ENCODE results near the gene SYT9.

Gene SYT9

DNA sequence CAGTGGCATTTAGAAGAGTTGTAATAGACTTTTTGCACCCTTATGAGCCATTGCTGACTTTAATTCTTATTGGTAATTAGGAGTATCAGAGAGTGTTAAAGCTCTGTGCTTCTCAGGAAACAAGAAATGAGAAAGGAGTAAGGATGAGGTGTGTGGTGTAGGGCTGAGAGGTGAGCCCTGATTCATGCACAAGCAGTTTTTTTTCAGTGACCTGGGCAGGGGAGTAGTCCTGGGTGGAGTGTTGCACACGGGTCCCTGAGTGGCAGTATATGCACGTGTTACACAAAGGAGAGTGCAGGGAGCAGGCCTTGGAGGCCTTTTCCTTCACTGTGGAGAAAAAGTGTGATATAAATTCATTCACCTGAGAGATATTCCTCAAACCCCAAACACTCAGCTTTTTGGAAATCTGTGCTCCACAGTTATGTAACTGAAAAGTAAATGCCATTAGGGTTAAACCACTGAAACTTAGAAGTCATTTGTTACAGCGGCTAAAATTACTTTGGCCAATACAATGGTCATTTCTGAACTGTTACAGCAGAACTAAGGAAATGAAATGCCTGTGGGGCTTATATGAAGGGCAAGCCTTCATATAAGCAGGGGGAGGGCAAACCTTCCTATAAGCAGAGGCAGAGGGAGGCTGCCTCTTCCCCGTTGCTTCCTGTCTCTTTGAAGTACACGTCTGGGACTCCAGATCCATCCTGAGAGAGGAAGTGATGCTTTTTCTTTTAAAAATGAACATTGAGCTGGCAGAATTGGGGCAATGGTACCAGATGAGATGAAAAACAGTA is 171.0 kb downstream of the SYT9 start:
- no peak for DNase-seq (ENCODE audit: low read depth, low spot score)
- Histone ChIP-seq H3K9ac (ENCODE audit: insufficient read length, low read depth) (no peak overlapping the region), H3K27me3 (ENCODE audit: insufficient read depth, insufficient read length) (no peaks in the 10 kb centered on the region), H3K4me1 (ENCODE audit: insufficient read depth, insufficient read length) (peaks cover 4% of the 10 kb centered on the region), H3K9me3 (ENCODE audit: insufficient read depth, low read length) (no peaks in the 10 kb centered on the region), H3K36me3 (ENCODE audit: insufficient read depth, insufficient read length, low read length) (no peaks in the 10 kb centered on the region), H3K4me3 (ENCODE audit: insufficient read length, low read depth) (no peak overlapping the region)
- TF ChIP-seq ZNF274 (IDR thresholded peaks at IDR 0.05; ENCODE audit: low read depth, low read length) (no peak), SUZ12 (IDR thresholded peaks at IDR 0.05; ENCODE audit: extremely low read depth, insufficient read depth, insufficient read length) (no peak), YY1 (IDR thresholded peaks at IDR 0.05; ENCODE audit: insufficient read depth, insufficient read length) (no peak)

DNA sequence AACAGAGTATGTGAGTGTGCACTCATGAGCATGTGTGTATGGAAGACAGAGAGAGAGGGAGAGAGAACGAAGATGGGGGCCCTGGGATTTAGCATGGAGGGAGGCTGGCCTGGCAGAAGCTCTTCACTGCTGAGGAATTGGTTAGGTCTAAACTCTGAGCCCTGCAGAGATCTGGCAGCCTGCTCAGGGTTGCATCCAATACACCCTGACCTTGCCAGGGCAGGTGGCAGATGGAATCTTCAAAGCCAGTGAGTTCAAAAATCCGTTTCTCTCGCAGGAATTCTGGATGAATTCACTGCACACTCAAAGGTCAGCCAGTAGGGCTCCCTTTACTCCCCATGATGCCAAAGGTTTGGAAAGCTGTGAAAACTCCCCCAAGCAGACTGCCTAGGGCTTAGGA is 172.2 kb downstream of the SYT9 start:
- DNase-seq (ENCODE audit: low read depth, low spot score) = no peak
- no peak overlapping the region for H3K4me3 ChIP-seq (ENCODE audit: insufficient read length, low read depth)
- no peaks in the 10 kb centered on the region for H3K4me1 ChIP-seq (ENCODE audit: insufficient read depth, insufficient read length)
- H3K36me3 ChIP-seq (ENCODE audit: insufficient read depth, insufficient read length, low read length) = no peaks in the 10 kb centered on the region
- no peak for TF ChIP-seq SUZ12 (IDR thresholded peaks at IDR 0.05; ENCODE audit: extremely low read depth, insufficient read depth, insufficient read length)
- TF ChIP-seq ZNF274 (IDR thresholded peaks at IDR 0.05; ENCODE audit: low read depth, low read length) = no peak
- TF ChIP-seq YY1 (IDR thresholded peaks at IDR 0.05; ENCODE audit: insufficient read depth, insufficient read length) = no peak
- no peaks in the 10 kb centered on the region for H3K9me3 ChIP-seq (ENCODE audit: insufficient read depth, low read length)
- no peaks in the 10 kb centered on the region for H3K27me3 ChIP-seq (ENCODE audit: insufficient read depth, insufficient read length)
- H3K9ac ChIP-seq (ENCODE audit: insufficient read length, low read depth) = no peak overlapping the region

DNA sequence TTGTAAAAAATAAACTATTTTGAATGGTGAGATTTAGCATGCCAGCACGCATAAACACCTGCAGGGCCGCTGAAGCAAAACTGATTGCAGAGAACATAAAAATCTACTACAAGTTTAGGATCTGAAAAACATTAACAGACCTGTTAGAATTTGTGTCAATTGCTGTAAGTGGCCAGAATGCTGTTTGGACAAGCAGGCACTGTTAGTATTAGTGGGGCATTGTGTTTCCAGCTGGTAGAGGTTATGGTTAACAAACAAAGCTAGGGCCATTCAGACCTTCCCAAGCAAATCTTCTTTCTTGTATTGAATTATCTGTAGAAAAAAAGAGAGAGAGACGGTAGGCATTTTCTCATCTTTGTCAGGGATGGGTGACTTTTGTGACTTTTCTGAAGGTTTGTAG is 176.0 kb downstream of the SYT9 start:
- Histone ChIP-seq H3K36me3 (ENCODE audit: insufficient read depth, insufficient read length, low read length) (no peaks in the 10 kb centered on the region), H3K9ac (ENCODE audit: insufficient read length, low read depth) (no peak overlapping the region), H3K27me3 (ENCODE audit: insufficient read depth, insufficient read length) (no peaks in the 10 kb centered on the region), H3K9me3 (ENCODE audit: insufficient read depth, low read length) (no peaks in the 10 kb centered on the region), H3K4me1 (ENCODE audit: insufficient read depth, insufficient read length) (no peaks in the 10 kb centered on the region), H3K4me3 (ENCODE audit: insufficient read length, low read depth) (no peak overlapping the region)
- DNase-seq (ENCODE audit: low read depth, low spot score) = no peak
- TF ChIP-seq SUZ12 (IDR thresholded peaks at IDR 0.05; ENCODE audit: extremely low read depth, insufficient read depth, insufficient read length) = no peak
- no peak for TF ChIP-seq YY1 (IDR thresholded peaks at IDR 0.05; ENCODE audit: insufficient read depth, insufficient read length)
- TF ChIP-seq ZNF274 (IDR thresholded peaks at IDR 0.05; ENCODE audit: low read depth, low read length) = no peak

DNA sequence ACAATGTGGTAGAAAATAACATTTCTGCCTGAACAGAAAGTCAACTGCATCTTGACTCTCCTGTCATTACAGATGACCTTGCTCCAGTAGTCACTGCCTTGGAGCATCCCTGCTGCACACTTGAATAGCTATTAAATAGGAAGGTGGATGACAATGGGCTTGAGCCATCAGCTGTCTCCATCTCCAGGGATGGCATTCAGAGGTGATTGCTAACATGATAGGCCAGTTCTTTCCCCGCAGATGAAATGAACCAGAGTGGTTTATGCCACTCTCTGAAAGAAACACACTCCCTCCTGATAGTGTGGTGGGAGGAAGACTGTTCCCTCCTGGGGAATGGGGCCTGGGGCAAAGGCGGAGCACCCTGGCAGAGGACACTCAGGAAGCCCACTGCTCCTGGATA is 176.5 kb downstream of the SYT9 start:
- no peaks in the 10 kb centered on the region for H3K36me3 ChIP-seq (ENCODE audit: insufficient read depth, insufficient read length, low read length)
- no peaks in the 10 kb centered on the region for H3K9me3 ChIP-seq (ENCODE audit: insufficient read depth, low read length)
- H3K4me3 ChIP-seq (ENCODE audit: insufficient read length, low read depth) = no peak overlapping the region
- TF ChIP-seq ZNF274 (IDR thresholded peaks at IDR 0.05; ENCODE audit: low read depth, low read length) (no peak), SUZ12 (IDR thresholded peaks at IDR 0.05; ENCODE audit: extremely low read depth, insufficient read depth, insufficient read length) (no peak), YY1 (IDR thresholded peaks at IDR 0.05; ENCODE audit: insufficient read depth, insufficient read length) (no peak)
- no peaks in the 10 kb centered on the region for H3K27me3 ChIP-seq (ENCODE audit: insufficient read depth, insufficient read length)
- DNase-seq (ENCODE audit: low read depth, low spot score) = no peak
- no peak overlapping the region for H3K9ac ChIP-seq (ENCODE audit: insufficient read length, low read depth)
- no peaks in the 10 kb centered on the region for H3K4me1 ChIP-seq (ENCODE audit: insufficient read depth, insufficient read length)

DNA sequence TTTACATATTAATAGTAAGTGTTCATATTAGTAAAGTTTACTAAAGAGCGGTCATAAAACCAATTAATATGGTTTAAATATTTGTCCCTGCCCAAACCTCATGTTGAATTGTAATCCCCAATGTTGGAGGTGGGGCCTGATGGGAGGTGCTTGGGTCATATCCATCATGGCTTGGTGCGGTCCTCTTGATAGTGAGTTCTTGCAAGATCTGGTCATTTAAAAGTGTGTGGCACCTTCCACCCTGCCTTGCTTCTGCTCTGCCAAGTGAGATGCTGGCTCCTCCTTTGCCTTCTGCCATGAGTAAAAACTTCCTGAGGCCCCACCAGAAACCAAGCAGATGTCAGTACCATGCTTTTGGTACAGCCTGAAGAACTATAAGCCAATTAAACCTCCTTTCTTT is 178.8 kb downstream of the SYT9 start:
- no peak for DNase-seq (ENCODE audit: low read depth, low spot score)
- H3K9ac ChIP-seq (ENCODE audit: insufficient read length, low read depth) = no peak overlapping the region
- TF ChIP-seq SUZ12 (IDR thresholded peaks at IDR 0.05; ENCODE audit: extremely low read depth, insufficient read depth, insufficient read length) (no peak), YY1 (IDR thresholded peaks at IDR 0.05; ENCODE audit: insufficient read depth, insufficient read length) (no peak), ZNF274 (IDR thresholded peaks at IDR 0.05; ENCODE audit: low read depth, low read length) (no peak)
- H3K9me3 ChIP-seq (ENCODE audit: insufficient read depth, low read length) = no peaks in the 10 kb centered on the region
- H3K4me1 ChIP-seq (ENCODE audit: insufficient read depth, insufficient read length) = no peaks in the 10 kb centered on the region
- H3K36me3 ChIP-seq (ENCODE audit: insufficient read depth, insufficient read length, low read length) = no peaks in the 10 kb centered on the region
- H3K27me3 ChIP-seq (ENCODE audit: insufficient read depth, insufficient read length) = no peaks in the 10 kb centered on the region
- H3K4me3 ChIP-seq (ENCODE audit: insufficient read length, low read depth) = no peak overlapping the region

DNA sequence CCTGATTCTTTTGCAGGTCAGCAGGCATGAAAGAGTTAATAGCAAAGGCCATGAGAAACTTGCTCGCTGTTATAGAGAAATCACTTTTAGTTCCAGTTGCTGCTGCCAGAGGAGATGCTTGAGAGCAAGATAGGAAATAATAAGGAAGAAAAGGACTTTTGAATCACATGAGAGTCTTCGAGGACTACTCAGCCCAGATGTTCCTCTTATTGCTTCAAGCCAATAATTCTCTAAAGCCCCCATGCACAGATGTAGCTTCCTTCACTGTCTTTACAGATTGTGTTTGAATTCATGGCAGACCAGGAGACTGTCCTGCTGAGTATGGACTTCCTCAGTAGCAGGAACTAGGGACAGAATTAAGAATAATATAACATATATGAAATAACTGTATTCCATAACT is 183.5 kb downstream of the SYT9 start:
- Histone ChIP-seq H3K4me1 (ENCODE audit: insufficient read depth, insufficient read length) (no peaks in the 10 kb centered on the region), H3K4me3 (ENCODE audit: insufficient read length, low read depth) (no peak overlapping the region), H3K9me3 (ENCODE audit: insufficient read depth, low read length) (no peaks in the 10 kb centered on the region), H3K27me3 (ENCODE audit: insufficient read depth, insufficient read length) (no peaks in the 10 kb centered on the region), H3K9ac (ENCODE audit: insufficient read length, low read depth) (no peak overlapping the region), H3K36me3 (ENCODE audit: insufficient read depth, insufficient read length, low read length) (no peaks in the 10 kb centered on the region)
- DNase-seq (ENCODE audit: low read depth, low spot score) = no peak
- no peak for TF ChIP-seq SUZ12 (IDR thresholded peaks at IDR 0.05; ENCODE audit: extremely low read depth, insufficient read depth, insufficient read length)
- no peak for TF ChIP-seq YY1 (IDR thresholded peaks at IDR 0.05; ENCODE audit: insufficient read depth, insufficient read length)
- TF ChIP-seq ZNF274 (IDR thresholded peaks at IDR 0.05; ENCODE audit: low read depth, low read length) = no peak

DNA sequence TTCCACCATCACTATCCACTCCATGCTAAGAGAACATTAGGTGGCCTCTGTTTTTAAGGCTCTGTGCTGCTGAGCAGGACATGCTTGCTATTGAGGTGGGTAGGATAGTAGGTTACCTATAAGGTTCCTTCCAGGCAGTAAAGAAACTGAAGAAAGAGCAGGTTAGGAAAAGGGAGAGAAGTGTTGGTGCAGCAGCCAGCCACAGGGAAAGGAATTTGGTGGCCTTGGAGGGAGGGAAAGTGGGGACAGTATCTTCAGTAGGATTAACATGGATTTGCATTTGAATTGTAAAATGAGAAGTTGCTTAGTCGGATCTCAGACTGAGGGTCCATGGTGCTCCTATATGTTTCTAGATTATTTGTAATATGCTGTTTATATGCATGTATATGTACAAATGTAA is 184.4 kb downstream of the SYT9 start:
- no peak for DNase-seq (ENCODE audit: low read depth, low spot score)
- no peaks in the 10 kb centered on the region for H3K9me3 ChIP-seq (ENCODE audit: insufficient read depth, low read length)
- no peaks in the 10 kb centered on the region for H3K4me1 ChIP-seq (ENCODE audit: insufficient read depth, insufficient read length)
- TF ChIP-seq SUZ12 (IDR thresholded peaks at IDR 0.05; ENCODE audit: extremely low read depth, insufficient read depth, insufficient read length) = no peak
- TF ChIP-seq ZNF274 (IDR thresholded peaks at IDR 0.05; ENCODE audit: low read depth, low read length) = no peak
- TF ChIP-seq YY1 (IDR thresholded peaks at IDR 0.05; ENCODE audit: insufficient read depth, insufficient read length) = no peak
- no peak overlapping the region for H3K9ac ChIP-seq (ENCODE audit: insufficient read length, low read depth)
- H3K4me3 ChIP-seq (ENCODE audit: insufficient read length, low read depth) = no peak overlapping the region
- H3K27me3 ChIP-seq (ENCODE audit: insufficient read depth, insufficient read length) = no peaks in the 10 kb centered on the region
- H3K36me3 ChIP-seq (ENCODE audit: insufficient read depth, insufficient read length, low read length) = no peaks in the 10 kb centered on the region

Data from NT2/D1 (cell line).